Stimulated activated CD4-positive, alpha-beta T cell treated with anti-CD3 and anti-CD28 coated beads, Interleukin-15, amount 100 ng/mL, for 24 hours (primary cell): Measurements from ENCODE around the gene HSD17B13.
"Not testable (repeated sequence)": the region's sequence is repeated elsewhere in the genome, so short reads cannot be mapped to it uniquely, and the experiment has no call there.

Source experiments
- DNase-seq: peaks from one replicate; pipeline ENCODE4 v3.0.0-alpha.2; 2020

Gene HSD17B13

DNA sequence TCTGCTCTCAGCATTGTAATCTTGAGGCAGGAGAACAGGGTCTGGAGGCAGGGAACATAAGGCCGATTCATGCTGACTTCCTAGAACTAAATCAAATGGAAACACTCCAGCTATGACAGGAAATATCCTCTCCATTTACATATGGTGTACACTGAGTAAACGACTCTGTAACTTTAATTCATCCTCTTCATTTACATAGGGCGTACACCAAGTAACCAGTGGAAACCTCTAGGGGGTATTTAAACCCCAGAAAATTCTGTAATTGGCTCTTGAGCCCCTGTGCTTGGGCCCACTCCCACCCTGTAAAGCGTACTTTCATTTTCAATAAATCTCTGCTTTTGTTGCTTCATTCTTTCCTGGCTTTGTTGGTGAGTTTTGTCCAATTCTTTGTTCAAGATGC, 7.7 kb downstream of the HSD17B13 start:
- DNase-seq: not testable (repeated sequence)

DNA sequence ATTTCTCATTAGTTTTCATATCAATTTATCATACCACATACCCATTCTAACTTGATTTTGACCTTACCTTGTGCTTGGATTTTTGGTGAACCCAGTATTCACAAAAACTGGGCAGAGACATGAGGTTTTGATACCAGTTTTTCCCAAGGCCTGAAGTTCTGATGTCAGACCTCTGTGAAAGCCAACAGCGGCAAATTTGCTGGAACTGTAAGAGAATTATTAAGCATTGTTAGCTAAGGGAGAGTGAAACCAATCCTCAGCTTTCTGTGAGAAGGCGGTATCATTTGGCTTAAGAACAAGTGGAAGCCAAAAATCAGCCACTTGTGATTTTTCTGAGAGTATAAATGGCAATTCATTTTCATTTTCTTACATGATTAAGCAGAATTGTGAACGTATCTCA, 8.9 kb downstream of the HSD17B13 start:
- DNase-seq: no peak

DNA sequence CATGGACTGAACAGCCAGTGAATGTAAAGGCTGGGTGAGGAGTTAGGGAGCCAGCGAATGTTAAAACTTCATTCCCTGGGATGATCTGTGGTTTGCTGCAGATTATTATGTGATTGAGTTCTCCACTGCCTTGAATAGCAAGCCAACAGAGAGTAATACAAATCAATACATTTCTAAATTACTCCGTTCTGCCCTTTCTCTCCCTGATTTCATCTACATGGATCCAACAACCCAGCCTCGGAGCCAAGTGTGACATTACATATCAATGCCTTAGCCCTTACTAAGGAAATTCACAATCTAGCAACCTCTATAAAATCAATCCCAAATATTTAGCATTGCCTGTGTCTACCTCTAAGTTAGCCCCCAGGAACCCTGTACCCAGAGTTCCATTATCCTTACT, 11.0 kb downstream of the HSD17B13 start:
- DNase-seq: no peak

DNA sequence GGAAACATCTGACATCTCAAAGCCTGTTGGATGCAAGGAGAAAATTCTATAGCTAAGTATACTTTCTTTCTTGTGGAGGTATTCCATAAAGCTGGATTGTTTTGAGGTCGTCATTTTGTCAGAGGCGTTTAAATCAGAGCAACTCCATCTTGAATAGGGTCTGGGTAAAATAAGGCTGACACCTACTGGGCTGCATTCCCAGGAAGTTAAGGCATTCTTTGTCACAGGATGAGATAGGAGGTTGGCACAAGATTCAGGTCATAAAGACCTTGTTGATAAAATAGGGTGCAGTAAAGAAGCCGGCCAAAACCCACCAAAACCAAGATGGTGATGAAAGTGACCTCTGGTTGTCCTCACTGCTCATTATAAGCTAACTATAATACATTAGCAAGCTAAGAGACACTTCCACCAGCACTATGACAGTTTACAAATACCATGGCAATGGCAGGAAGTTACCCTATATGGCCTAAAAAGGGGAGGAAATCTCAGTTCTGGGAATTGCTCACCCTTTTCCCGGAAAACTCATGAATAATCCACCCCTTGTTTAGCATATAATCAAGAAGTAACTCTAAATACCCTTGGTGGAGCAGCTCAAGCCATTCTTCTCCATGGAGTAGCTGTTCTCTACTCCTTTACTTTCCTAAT, 11.9 kb downstream of the HSD17B13 start:
- DNase-seq: no peak

DNA sequence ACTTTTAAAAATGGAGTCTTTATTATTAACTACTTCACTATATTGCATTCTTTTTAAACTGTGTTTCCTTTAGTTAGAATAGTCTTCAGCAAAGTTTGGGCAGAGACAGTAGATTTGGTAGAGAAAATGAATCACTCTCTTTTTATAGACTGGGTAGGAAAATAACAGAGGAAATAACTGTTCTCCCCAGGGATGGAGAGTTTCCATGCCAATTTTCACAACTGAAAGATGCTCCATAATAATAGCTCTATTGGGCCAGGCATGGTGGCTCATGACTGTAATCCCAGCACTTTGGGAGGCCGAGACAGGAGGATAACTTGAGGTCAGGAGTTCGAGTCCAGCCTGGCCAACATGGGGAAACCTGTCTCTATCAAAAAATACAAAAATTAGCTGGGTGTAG, 13.1 kb downstream of the HSD17B13 start:
- no peak for DNase-seq

DNA sequence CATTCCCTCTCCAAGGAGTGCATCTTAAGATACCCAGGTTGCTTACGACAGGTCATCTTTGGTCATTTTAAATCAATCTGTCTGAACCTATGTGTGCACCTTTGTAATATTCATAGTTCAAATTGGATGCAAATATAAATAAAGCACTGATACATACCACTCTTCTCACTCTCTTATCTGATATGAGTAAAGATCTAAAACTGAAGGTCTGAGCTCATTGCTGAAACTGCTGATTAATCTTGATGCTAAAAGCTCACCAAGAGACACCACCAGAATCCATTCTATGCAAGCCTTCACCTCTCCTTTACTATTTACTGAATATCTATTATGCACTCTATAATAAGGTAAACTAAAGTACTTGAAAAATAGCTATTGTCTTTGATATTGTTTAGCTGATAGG, 16.6 kb downstream of the HSD17B13 start:
- DNase-seq: no peak

DNA sequence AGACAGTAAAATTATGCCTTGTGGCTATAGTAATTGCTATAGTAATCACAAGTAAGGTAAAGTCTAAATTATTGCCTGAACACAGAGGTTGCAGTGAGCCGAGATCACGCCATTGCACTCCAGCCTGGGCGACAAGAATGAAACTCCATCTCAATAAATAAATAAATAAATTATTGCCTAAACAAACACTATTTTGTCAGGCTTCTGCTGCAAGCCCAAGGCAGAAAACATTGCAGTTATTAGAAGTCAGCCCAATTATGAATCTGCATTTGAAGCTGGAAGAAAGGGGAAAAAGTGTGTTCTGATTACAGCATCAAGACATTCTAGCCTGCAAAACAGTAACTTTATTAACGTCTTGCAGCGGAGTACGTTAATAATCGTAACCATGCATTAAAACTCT, 17.1 kb downstream of the HSD17B13 start:
- DNase-seq: no peak

DNA sequence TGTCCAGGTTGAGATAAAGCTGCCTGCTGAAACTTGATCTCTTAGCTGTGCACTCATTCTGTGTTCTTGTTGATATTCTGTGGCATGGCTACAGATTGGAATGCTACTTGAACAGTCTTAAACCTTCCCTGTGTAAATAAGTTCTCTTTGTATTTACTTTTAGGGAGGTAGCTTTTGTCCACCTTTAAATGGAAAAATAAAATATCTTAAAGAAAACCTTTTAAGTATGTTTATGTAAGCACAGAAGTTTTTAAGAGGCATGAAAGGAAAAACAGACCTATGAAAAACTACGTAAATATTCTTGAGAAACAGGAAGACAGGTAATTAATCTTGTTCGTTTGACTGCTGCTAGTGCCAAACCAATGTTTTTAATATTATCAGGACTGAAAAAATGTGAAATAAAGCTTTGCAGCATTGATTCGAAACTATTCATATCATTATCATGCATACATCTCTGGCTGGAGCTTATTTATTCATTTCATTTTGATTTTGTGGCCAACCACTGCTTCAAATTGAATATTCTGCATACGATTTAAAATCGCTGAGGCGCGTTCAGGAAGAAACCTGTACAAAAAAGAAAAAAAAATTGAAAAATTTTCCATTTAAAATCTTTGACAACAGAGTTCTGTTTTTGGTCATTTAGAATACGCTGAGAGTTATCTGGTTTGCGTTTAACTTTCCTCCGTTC, 17.8 kb downstream of the HSD17B13 start:
- DNase-seq: no peak

DNA sequence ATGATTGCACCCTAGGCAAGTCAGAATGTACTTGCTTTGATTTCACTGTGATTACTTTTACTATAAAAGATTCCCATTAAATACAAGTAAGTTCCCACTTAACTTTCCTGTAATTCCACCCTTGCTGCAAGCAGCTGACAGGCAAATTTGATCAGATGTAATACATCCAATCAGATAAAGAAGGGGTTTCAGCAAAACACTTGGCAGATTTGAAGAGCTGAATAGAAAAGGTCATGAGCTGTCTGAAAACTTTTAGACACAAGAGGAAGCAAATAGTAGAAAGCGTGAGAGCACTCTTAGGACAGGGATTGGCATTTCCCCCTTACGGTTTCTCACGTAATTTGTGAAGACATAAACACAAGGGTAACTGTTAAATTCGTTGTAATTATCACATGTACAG, 22.8 kb downstream of the HSD17B13 start:
- DNase-seq: no peak

DNA sequence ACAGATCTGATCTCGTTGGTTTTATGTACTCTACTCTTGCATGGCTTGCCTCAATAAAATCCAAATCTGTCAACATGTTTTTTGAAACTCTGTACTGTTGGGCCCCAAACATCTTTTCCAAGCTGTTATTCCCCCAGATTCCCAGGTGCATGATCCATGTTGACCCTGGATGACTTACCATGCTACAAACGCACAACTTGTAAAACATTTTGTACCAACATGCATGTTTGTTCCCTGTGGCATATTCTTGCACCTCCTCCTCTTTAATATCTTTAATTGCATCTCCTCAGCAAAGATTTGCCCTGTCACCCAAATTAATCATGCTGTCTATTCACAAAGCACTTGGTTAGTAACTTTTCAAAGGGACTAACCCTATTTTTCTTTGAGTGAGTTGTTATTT, 24.3 kb downstream of the HSD17B13 start:
- DNase-seq: no peak

DNA sequence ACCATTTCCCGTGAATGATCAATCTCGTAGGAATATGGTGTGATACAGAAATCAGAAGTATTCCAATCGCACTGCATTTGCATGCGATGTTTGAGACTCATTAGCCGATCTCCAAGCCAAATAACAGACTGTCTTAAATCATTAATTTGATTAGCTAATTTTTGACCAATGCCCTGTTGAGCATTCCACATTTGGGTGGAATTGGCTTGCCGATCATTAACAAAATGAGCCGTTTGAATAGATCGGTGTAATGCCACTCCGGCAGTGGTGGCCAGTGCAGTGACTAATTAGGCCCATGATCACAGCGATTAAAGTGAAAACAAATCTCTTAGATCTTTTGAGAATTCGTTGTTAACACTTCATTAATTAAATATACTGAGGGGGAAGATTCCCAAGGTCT, 27.8 kb downstream of the HSD17B13 start:
- not testable (repeated sequence) for DNase-seq

DNA sequence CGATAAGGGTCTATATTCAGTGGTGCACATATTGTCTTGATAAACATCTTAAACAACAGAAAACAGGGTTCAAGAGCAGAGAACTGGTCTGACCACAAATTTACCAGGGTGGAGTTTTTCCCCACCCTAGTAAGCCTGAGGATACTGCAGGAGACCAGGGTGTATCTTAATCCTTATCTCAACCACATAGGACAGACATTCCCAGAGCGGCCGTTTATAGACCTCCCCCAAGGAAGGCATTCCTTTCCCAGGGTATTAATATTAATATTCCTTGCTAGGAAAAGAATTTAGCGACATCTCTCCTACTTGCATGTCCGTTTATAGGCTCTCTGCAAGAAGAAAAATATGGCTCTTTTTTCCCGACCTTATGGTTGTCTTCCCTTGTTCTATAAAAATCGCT, 28.8 kb downstream of the HSD17B13 start:
- DNase-seq: not testable (repeated sequence)

DNA sequence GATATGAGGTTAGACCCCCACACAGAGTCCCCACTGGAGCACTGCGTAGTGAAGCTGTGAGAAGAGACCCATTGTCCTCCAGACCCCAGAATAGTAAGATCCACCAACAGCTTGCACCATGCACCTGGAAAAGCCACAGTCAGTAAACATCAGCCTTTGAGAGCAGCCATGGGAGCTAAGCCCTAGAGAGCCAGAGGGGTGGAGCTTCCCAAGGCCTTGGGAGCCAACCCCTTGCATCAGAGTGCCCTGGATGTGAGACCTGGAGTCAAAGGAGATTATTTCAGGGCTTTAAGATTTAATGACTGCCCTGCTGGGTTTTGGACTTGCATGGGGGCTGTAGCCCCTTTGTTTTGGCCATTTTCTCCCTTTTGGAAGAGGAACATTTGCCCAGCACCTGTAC, 35.7 kb downstream of the HSD17B13 start:
- DNase-seq: no peak

DNA sequence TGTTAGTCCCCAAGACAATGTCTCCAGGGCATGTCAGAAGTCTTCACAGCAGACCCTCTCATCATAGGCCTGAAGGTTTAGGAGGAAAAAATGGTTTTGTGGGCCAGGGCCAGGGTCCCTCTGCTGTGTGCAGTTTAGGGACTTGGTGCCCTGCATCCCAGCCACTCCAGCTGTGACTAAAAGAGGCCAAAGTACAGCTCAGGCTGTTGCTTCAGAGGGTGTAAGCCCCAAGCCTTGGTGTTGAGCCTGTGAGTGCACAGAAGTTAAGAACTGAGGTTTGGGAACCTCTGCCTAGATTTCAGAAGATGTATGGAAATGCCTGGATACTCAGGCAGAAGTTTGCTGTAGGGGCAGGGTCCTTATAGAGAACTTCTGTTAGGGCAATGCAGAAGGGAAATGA, 38.4 kb downstream of the HSD17B13 start:
- DNase-seq: not testable (repeated sequence)

DNA sequence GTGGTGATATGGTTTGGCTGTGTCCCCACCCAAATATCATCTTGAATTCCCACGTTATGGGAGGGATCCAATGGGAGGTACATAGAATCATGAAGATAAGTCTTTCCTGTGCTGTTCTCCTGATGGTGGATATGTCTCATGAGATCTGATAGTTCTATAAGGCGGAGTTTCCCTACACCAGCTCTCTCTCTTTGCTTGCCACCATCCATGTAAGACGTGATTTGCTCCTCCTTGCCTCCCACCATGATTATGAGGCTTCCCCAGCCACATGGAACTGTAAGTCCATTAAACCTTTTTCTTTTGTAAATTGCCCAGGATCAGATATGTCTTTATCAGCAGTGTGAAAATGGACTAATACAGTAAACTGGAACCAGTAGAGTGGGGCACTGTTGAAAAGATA, 39.5 kb downstream of the HSD17B13 start:
- DNase-seq: no peak

DNA sequence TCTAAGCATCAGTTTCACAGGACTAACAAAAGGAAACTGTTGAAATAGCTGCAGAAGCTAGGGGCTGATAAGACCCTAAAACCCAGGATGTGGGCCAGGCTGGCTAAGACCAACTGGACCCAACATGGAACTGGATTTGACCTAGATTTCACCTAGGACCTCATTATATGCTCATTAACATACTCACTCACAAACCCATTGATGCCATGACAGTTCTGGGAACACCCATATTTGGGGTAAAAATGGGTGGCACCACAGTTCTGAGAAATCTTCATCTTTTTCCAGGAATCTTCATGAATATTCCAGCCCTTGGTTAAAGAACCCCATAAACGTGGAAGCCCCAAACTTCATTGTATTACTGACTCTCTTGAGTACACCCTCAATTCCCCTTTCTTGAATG, 41.1 kb downstream of the HSD17B13 start:
- no peak for DNase-seq

DNA sequence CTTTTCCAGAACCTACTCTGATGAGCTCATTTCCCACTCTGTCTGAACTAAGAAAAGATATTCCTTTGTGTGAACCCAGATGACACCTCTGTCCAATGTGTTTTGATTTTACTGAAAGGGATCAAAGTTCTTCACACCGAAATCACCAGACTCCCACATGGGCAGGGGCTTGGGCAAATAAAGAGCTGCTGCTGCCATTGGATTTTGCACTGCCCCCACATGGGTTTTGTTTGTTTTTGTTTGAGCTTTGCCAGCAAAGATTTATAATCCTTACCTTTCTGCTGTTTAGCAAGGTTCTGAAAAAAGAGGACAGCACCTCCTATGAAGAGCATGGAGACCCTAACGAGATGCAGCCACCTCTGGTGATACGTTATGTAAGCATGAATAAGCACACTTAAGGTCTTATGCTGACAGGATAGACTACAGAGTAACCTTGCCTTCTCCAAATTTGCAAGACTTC, 44.3 kb downstream of the HSD17B13 start:
- DNase-seq: no peak

DNA sequence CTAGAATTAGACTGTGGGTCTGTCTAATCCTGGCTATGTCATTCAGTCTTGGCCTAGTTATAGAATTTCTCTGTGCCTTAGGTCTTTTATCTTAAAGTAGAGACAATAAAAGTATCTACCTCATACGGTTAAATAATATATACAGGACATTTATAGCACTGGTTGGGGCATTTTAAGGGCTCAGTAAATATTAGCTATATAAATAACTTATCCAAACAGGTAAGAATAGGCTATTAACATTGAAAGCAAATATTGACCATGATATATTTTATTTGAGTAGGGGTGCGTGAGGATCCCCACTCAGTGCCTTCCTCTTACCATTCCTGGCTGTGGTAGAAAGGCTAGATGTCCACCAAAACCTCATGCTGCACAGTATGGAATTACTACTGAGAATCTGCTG, 47.4 kb downstream of the HSD17B13 start:
- DNase-seq: no peak

DNA sequence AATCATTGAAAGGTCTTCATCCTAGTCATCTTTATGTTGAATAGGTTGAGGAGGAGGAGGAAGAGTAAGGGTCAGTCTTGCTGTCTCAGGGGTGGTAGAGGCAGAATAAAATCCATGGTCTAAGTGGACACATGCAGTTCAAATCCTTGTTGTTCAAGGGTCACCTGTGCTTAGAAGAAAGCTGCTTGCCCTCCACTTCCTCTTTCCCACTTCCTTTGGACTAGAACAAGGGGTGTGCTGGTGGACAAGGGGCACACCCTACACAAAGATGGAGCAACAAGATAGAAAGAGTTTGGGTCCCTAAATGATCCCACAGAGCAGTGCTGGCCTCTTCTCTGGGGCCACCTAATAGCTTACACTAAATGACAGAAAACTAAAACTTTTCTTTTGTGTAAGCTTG, 47.9 kb downstream of the HSD17B13 start:
- no peak for DNase-seq

DNA sequence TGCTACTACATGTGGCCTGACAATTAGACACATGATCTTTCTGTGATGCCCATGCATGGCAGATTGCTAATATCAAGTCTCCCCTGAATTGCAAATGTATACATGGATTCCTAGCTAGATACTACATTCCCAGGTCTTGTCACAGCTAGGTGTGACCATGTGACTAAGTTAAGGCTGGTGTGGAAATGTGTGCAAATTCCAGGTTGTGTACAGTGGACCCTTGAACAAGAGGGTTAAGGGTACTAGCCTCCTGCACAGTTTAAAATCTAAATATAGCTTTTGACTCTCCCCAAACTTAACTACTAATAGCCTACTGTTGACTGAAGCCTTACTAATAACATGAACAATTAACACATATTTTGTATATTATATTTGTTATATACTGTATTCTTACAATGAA, 48.4 kb downstream of the HSD17B13 start:
- no peak for DNase-seq

DNA sequence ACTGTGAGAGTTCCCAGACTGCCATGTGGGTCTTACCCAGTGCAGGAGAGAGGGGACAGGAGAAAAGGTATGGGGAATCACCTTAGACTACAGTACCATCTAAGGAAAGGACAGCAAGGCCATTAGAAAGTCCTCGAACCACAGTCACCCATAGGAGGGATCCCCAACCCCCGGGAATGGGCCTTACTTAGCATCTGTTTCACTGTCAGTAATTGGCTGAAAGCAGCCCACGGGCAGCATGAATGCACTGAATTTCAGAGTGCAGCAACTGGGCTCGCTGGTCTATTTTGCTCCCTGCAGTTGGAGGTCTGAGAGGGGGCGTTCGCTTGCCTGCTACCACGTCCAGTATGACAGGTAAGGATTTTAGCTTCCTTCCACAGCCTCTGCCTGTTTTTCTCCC, 51.9 kb downstream of the HSD17B13 start:
- DNase-seq: no peak

DNA sequence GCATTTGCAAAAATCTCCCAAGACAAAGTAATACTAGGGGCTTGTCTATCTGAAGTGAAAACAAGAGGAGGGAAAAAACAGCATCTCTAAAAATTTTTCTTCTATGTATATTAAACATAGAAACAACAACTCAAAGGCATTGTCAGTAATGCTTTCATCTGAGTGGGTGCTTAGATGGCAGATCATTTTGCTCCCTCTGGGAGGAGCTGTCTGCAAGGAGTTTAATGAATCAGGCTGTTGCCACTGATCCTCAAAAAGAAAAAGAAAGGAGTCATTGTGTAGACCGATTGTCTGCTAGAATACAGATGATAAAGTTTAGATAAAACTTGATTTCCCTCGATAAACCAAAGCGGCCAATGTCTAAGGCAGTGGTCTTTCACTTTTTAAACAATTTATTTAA, 52.5 kb downstream of the HSD17B13 start:
- no peak for DNase-seq

DNA sequence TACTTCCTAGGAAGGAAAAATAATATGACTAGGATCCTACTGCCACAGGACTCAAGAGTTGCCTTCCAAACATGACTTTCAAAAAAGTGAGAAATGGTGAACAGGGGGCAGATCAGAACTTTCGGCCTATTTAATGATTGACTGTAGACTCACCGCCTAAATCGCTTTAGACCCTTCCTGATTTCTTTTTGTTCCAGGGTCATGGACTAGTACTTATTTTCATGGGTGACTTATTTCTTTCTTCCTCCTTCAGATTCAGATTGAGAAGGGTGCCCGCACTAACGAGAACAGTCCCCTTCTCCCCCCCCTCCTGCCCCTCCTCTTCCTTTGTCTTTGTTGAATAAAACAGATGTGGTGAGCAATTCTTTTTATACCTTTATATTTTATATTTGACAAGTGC, 54.3 kb downstream of the HSD17B13 start:
- DNase-seq: no peak

DNA sequence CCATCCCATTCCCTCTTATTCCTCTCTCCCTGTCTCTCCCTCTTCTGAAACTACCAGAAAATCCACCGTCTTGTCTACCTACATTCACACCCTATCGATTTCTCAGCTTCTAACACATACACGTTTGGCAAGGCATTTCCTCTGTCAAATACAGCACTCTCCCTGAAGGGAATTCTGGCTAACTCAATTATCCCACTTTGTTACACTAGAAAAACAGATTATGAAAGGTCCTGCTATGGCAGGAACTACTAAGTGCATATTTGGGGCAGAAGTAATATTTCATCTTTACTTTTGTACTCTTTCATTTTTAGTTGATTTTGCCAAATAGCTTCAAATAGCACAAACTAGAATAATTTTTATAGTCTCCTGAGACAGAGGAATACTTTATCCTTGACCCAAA, 55.7 kb downstream of the HSD17B13 start:
- DNase-seq: no peak

DNA sequence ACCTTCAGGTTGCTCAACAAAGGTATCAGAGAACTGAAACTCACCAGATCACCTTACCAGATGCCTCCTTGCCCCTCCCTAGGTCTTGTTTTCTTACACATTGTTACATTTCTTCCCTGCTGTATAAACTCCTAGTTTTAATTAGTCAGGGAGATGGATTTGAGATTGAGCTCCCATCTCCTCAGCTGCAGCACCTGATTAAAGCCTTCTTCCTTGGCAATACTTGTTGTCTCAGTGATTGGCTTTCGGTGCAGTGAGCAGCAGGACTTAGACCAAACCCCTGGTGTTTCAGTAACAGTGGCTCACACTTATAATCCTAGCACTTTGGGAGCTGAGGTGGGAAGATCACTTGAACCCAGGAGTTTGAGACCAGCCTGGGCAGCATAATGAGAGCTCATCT, 59.8 kb downstream of the HSD17B13 start:
- DNase-seq: no peak
